CD4-positive, alpha-beta T cell treated with Interleukin-17A for 1 hour (primary cell): ENCODE data around the gene MOB1B.
"Not testable (repeated sequence)": the region's sequence is repeated elsewhere in the genome, so short reads cannot be mapped to it uniquely, and the experiment has no call there.

ENCODE experiments used
- DNase-seq: peaks from one replicate; pipeline ENCODE4 v3.0.0-alpha.2; 2020

The MOB1B gene

GRCh38 chr4:70901984-70902576 is at the start of gene MOB1B:
TSS of gene MOB1B (plus strand) at chr4:70902369. CDS start at chr4:70902537, 168 bp downstream.
- peak; percentile 88 for DNase-seq

- DNase-seq: no peak
Observed at GRCh38 chr4:70855464-70855863, 46.7 kb upstream of the MOB1B start.

GRCh38 chr4:70858454-70858853 is 43.7 kb upstream of the MOB1B start:
- DNase-seq: no peak

GRCh38 chr4:70859066-70859465 is 43.1 kb upstream of the MOB1B start:
- DNase-seq: no peak

GRCh38 chr4:70863099-70863790 is 38.9 kb upstream of the MOB1B start:
- no peak for DNase-seq

- no peak for DNase-seq
Observed at GRCh38 chr4:70868778-70869177, 33.4 kb upstream of the MOB1B start.

- DNase-seq: no peak
Observed at GRCh38 chr4:70873216-70873615, 29.0 kb upstream of the MOB1B start.

- no peak for DNase-seq
Observed at GRCh38 chr4:70874268-70875156, 27.7 kb upstream of the MOB1B start.

GRCh38 chr4:70877556-70877955 is 24.6 kb upstream of the MOB1B start:
- no peak for DNase-seq

- DNase-seq: no peak
Observed at GRCh38 chr4:70880739-70881138, 21.4 kb upstream of the MOB1B start.

GRCh38 chr4:70885174-70885573 is 17.0 kb upstream of the MOB1B start:
- DNase-seq: no peak

GRCh38 chr4:70892086-70892769 is 9.9 kb upstream of the MOB1B start:
- peak; percentile 6 for DNase-seq

GRCh38 chr4:70893790-70894189 is 8.4 kb upstream of the MOB1B start:
- DNase-seq: no peak

- no peak for DNase-seq
Observed at GRCh38 chr4:70895405-70895804, 6.8 kb upstream of the MOB1B start.

- DNase-seq: no peak
Observed at GRCh38 chr4:70895811-70896491, 6.2 kb upstream of the MOB1B start.

GRCh38 chr4:70898581-70898980 is 3.6 kb upstream of the MOB1B start:
- not testable (repeated sequence) for DNase-seq

GRCh38 chr4:70901607-70901983 is 574 bp upstream of the MOB1B start:
- DNase-seq: peak; percentile 10

GRCh38 chr4:70902577-70903290 is 565 bp downstream of the MOB1B start:
- no peak for DNase-seq

GRCh38 chr4:70903291-70903603 is 1.1 kb downstream of the MOB1B start:
- DNase-seq: peak; percentile 3

- no peak for DNase-seq
Observed at GRCh38 chr4:70908993-70909556, 6.9 kb downstream of the MOB1B start.

- DNase-seq: no peak
Observed at GRCh38 chr4:70914000-70914399, 11.8 kb downstream of the MOB1B start.

- DNase-seq: no peak
Observed at GRCh38 chr4:70914631-70915030, 12.5 kb downstream of the MOB1B start.
